Amniotic epithelial cell (primary cell): ENCODE results near the gene LRRK2.
"Not testable (repeated sequence)": the region's sequence is repeated elsewhere in the genome, so short reads cannot be mapped to it uniquely, and the experiment has no call there.

ENCODE experiments used
- DNase-seq: peaks from one replicate; pipeline ENCODE4 v3.0.0-alpha.2; 2010; ENCODE audit warnings: low read depth

Gene LRRK2

DNA sequence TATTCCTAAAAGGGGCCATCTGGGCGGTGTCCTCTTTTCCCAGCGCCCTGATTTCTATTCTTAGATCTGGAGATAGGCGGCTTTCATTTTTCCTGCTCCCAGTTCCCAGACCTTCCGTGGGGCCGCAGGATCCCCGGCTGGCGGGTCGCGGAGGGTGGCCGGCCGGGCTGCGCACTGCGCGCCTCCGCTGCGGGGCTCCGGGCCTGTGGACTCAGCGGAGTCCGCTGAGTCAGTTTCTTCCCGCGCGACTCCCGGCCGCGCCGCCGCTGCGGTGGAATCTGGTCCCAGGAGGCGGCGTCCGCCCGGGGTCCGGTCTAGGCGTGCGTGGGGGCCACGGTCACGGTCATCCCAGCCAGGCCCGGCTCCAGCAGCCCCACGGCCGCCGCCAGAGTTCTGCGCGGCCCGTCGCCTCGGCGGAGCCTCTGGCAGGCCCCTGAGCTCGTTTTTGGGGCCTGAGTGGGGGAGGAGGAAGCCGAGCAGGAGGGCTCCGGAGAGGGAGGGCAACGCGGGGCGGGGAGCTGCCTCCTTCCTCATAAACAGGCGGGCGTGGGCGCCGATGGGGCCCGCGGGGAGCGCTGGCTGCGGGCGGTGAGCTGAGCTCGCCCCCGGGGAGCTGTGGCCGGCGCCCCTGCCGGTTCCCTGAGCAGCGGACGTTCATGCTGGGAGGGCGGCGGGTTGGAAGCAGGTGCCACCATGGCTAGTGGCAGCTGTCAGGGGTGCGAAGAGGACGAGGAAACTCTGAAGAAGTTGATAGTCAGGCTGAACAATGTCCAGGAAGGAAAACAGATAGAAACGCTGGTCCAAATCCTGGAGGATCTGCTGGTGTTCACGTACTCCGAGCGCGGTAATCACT is at the start of gene LRRK2:
Gene LRRK2 (plus strand): TSS at position 559 of the 853 bp plus-strand sequence. CDS start 135 bp downstream, at position 694.
- DNase-seq, result peak; percentile 75

GRCh38 chr12:40175045-40175444 is 49.8 kb upstream of the LRRK2 start:
- no peak for DNase-seq

DNA sequence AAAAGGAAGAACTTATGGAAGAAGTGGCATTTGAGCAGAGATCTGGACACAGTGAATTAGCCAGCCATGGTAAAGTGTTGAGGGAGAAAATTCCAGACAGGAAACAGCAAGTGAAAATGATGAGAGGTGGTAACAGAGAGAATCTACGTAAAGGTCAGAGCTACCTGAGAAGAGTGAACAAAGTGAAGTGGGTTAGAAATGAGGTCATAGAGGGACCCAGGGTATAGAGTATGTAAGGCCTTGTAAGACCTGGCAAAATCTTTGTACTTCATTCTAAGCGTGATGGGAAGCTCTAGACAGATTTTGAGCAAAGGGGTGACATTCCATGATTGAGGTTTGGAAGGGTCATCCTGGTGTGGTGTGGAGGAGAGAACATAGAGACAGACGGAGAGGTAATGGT is 49.3 kb upstream of the LRRK2 start:
- no peak for DNase-seq

- DNase-seq, result no peak
Measured at GRCh38 chr12:40178701-40179100, 46.1 kb upstream of the LRRK2 start.

GRCh38 chr12:40181490-40181889 is 43.3 kb upstream of the LRRK2 start:
- DNase-seq, result no peak

DNA sequence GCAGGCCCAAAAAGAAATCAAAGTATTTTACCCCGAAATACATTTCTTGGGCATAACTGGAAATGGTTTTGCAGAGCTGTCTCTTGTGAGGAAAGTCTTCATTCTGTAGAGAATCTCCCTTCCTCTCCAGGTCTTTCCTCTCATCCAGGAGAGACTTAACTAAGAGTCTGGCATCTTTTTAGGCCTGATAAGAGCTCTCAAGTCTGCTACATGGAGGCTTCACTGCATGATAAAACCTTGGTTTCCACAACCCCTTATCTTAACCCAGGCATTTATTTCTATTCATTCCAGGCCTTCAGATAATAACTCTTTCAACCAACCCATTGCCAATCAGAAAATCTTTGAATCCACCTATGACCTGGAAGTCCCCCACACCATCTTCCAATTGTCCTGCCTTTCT is 41.1 kb upstream of the LRRK2 start:
- no peak for DNase-seq

DNA sequence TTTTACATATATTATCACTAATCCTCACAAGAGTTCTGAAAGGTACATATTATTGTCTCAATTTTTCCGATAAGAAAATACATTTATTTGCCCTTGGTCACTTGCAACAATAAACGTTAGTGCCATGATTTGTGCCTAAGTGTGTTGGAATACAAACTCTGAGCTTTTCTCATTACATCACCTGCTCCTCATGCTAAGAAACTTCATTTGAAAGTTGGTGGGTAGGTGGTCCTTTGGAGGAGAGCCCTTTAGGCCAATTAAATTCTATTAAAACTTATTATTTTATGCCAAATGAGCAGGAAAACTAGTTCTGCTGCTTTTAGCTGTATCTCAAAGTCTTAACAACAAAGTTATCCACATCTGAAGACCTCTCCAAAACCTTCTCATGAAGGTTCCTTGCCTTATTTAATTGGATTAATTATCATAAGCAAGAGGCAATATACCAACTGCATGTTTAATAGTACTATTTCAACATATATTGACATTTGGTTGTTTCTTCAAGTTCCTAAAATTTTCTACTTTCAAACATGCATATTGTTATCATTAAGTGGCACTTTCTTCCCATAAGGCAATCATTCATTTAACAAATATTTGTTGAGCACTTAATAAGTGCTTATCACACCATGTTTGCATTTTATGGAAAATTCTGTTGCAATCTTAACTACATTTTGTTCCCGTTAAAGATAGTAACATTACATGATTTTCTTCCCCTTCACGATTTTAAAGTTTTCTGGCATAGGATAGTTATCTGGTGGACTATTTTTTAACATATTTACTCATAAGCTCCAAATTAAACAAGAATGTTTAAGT is 40.1 kb upstream of the LRRK2 start:
- DNase-seq, result no peak

GRCh38 chr12:40185303-40185693 is 39.5 kb upstream of the LRRK2 start:
- no peak for DNase-seq

DNA sequence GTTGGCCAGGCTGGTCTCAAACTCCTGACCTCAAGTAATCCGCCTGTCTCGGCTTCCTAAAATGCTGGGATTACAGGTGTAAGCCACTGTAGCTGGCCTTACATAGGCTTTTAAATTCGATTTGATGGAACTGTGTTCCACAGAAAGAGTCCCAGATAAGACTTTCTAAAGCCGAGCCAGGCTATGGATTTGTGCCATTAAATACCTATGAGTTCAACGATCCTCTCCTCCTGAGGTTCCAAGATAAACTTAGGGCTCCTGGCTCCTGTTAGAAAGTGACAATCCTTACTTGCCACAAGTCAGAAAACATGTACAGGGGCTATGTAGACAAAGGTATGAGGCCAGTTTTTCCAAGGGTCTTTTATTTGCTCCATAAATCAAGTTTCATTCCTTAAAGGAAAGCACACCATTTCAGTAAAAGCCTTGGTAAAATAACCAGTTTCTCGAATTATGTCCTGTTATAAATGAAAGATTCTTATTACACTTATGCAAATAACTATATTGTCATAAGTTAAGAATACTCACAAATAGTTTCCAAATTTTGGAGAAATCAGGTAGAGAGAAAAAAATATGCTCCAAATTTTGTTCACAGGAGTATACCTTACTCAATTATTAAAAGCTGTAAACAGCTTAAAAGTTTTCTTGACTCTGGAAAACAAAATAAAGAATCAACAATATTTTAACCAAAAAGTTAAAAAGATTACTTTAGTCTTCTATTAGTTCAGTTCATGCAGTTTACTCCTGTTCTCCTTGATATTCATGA is 36.1 kb upstream of the LRRK2 start:
- DNase-seq, result no peak

DNA sequence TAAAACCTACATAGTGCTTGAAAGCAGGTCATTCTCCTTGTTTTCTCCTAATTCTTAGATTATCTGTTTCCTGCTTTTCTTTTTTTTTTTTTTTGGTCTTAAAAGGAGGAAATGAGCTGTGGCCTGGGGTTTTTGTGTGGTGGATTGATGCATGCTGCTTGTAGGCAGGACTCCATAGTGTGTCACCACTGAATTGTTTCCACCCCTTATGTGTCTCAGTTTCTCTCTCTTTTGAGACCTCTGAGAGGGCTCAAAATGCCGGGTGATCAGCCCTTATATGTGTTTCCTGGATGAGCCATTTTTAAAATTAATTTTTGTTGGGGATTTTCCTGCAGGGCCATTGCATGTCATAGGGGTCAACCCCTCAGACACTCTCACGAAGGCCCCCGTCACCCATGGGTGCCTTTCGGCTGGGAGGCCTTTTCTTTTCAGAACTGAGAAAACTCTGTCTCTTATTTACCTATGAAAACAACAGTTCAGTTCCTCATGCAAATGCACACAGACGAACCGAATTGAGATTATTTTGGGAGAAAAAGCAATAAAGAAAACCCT is 32.0 kb upstream of the LRRK2 start:
- DNase-seq, result no peak

DNA sequence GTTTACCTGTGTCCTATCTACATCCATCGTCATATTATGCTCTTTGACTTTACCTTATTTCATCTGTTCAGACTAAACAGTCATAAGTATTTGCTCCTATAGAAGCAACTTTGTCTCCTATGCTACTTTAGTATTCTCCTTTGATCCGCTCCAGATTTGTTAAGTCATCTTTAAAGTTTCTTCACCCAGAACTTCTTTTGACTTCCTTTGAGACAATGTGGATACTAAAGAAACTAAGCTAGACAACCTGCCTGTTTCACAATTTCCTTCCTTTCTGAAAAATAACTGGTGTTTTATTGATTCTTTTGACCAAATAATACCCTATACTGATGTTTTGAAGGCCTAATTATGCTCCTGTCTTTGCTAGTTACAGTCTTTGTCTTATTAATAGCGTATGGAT is 30.0 kb upstream of the LRRK2 start:
- no peak for DNase-seq

DNA sequence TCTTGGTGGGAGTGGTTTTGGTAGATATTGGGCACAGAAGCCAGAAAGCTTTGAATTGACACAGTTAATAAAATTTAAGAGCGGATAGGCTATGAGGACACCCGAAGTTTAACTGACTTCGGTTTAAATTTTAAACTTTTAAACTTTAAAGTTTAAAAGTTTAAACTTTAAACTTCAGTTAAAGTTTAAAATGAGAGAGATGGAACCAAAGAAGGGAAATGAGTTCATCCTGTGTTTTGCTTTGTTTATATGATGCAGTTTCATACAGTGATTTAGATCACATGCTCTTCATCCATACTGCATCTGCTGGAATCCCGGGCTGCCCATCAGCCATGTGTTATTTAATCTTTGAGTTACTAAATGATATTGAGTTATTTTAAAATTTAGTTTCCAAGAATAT is 27.2 kb upstream of the LRRK2 start:
- DNase-seq, result no peak

DNA sequence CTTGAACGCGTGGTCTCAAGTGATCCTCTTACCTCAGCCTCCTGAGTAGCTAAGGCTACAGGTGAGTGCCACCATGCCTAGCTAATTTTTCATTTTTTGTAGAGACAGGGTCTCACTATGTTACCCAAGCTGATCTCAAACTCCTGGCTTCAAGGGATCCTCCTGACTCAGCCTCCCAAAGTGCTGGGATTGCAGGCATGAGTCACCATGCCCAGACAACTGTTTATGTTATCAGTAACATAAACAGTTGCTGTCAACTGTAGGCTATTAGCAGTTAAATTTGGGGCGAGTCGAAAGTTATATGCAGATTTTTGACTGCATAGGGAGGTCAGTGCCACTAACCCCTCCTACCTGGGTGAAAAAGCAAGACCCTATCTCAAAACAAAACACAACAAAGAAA is 26.2 kb upstream of the LRRK2 start:
- DNase-seq, result peak; percentile 17

DNA sequence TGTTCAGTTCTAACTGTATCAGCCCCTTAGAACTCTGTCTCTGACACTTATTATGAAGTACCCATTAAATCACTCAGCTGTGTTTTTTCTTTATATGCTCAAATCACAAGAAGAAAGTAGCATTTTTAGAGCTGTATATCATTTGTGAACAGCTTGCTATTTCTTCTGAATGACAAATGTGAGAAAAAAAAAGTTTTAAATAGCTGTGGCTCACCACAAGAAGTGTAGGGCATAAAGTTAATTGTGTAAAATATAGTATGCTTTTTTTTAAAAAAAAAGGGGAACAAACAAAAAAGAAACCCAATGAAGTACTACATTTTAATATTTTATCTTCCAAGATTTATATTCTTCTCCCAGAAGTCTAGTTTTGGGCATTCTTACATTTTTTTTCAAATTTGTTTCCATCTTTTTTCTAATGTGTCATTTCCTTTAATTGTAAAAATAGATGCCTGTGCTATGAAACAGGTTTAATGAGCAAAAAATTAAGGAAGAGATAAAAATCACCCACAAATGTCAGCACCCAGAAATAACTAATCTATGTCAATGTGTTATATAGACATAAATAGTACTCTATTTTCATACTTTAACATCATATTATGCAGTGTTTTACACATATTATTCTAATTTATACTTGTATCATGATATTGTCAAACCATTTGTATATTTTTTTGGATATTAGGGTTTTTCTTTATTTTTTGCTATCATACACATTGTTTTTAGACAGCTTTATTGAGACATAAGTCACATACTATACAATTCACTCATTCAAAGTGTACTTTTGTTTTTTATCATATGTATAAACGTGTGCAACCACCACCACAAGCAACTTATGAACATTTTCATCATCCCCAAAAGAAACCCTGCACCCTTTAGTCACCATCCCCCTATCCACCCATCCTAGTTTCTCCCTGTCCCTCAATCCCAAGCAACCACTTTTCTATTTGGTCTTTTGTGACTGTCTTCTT is 22.4 kb upstream of the LRRK2 start:
- peak; percentile 20 for DNase-seq

DNA sequence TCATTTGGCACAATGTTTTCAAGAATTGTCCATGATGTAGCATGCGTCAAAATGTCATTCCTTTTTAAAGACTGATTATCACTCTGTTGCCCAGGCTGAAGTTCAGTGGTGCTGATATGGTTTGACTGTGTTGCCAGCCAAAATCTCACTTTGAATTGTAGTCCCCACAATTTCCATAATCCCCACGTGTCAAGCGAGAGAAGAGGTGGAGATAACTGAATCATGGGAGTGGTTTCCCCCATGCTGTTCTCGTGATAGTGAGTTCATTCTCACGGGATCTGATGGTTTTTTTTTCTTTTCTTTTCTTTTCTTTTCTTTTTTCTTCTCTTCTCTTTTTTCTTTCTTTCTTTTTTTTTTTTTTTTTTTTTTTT is 21.8 kb upstream of the LRRK2 start:
- DNase-seq, result no peak

DNA sequence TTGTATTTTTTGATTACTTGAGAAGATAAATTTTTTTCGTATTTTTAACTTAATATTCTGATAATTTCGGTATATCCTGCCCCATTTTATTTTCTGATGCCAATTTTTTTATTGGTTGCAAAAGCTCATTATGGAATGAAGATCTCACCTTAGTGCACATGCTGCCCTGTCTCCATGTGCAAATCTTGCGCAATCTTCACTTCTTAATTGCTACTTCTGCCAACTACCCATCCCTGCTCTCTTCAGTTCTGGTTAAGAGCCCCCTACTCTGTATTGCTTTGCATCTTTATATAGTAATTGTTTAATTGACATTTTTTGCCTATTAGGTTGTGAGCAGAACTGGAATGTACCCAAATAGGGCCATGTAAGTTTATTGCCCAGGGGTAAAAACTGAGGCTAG is 20.5 kb upstream of the LRRK2 start:
- DNase-seq, result no peak

GRCh38 chr12:40207551-40207950 is 17.2 kb upstream of the LRRK2 start:
- no peak for DNase-seq

DNA sequence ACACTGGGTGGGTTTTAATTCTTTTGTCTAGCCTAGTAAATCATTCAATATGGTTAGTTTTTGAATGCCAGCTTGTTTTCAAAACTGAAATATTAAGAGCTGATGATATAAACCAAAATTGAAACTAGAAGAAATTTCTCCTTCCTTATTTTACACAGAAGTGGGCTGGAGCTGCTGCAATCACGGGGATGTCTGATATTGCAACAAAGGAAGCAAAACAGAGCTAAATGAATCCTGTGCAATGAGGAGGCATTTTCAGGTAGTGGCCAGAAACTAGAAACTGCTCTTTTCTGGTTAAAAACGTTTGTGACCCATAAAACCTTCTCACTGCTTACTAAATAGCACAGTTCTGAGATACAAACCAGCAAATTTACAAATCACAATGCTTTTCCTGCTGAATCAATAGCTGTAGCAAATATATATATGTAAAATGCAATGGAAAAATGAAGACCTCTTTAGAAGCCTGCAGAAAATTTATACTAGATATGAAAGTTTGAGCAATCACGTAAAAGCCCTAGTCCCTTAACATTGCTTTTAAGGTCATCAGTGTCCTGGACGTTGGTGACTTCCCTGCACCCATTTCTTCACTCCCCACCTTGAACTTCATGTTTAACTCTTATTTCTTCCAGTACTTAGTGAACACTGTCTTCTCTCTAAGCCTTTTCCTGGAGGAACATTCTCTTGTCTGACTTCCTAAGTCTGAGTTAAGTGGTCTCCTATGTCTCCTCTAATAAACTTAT is 15.9 kb upstream of the LRRK2 start:
- DNase-seq, result no peak

GRCh38 chr12:40209886-40210285 is 14.9 kb upstream of the LRRK2 start:
- DNase-seq, result no peak

DNA sequence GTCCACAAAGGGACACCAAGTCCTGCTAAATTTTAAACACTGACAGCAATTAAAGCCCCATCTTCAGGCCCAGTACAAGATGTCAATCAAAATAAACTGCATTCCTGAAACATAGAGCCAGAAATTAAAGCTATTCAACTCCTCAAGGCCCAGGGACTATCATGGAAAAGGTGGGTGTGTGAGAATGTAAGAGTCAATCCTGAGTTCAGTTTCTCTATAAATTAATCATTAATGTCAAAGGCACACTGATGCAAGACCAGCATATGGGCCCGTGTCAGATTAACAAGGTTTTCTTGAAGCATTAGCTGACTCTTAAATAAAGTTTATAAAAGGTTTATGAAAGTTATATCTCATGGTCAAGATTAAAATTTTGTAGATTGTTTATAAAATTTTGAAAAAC is 13.6 kb upstream of the LRRK2 start:
- DNase-seq, result not testable (repeated sequence)
